GM15510 (cell line): ENCODE data around the gene INSRR.

Source experiments
- POLR2A ChIP-seq: IDR thresholded peaks from 3 replicates; pipeline ENCODE4 v1.6.1; 2011; ENCODE audit warnings: borderline replicate concordance; ENCODE audit not compliant: insufficient read length; ENCODE audit errors: extremely low read depth

The INSRR gene

GRCh38 chr1:156856282-156856785 lies 2.6 kb downstream of the INSRR start:
- TF ChIP-seq POLR2A = no peak

DNA sequence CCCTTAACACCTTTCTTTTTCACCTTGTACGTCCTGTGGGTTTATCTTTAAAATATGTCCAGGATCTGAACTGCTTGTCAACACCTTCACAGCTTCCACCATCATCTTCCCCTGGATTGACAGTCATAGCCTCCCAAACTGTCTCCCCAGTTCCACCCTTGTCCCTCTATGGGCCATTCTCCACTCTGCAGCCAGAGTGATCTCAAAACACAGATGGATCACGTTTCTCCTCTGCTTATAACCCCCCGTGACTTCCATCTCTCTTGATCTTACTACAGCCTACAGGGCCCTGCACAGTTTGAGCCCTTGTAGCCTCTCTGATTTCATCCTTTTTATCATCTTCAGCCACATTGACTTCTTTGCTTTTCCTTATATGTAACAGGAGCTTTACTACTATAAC lies 4.3 kb downstream of the INSRR start:
- no peak for TF ChIP-seq POLR2A

DNA sequence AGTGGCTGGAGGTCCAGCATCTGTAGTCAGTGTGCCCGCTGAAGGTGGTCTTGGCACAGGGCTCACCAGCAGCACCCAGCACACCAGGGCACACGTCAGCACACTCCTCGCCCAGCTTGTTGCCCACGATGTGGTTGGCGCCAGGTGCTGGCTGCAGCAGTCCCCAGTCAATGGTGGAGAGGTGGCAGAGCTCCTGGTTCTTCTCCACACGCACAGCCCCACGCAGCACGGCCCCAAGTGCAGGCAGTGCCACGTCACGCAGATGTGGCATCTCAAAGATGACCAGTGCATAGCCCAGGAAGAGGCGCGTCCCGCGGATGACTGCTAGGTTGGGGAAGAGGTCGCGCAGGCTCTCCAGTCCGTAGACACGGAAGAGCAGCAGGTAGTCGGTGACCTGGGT lies 5.2 kb downstream of the INSRR start:
- no peak for TF ChIP-seq POLR2A

DNA sequence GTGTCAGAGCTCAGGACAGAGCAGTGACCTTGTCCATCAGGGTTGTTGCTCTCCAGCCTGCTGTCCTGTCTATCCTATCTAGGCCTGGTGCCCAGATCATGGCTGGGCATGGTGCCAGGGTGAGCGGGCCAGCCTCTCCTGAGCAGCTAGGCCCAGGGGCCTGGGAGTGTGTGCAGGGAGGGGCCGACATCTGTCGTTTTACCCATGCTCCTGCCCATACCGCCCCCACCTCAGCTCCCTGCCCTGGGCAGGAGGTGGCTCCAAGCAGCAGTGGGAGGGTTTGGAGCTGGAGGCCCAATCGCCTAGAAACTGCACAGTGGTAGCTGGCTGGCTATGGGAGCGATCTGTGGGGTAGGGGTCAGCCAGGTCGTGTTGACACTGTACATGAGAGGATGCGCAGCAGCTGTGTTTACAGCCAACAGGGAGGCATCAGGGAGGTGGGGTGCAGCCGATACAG lies 6.5 kb downstream of the INSRR start:
- TF ChIP-seq POLR2A = no peak

- TF ChIP-seq POLR2A = no peak
These were observed 7.0 kb downstream of the INSRR start for GRCh38 chr1:156851779-156852417.

DNA sequence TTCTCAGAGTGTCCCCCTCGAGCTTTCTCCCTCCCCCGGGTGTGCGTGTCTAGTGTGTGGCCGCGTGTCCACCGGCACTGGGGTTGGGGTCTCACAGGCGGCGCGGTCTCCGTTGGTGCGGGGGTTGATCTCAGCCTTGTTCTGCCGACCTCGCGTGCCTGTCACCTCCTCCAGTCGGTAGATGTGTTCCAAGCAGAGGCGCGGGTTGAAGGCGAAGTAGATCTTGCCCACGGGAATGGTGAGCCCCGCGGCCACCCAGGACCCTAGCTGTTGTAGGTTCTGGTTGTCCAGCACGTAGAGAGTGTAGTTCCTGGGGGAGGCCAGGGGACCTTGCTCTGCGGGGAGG lies 9.8 kb downstream of the INSRR start:
- no peak for TF ChIP-seq POLR2A

DNA sequence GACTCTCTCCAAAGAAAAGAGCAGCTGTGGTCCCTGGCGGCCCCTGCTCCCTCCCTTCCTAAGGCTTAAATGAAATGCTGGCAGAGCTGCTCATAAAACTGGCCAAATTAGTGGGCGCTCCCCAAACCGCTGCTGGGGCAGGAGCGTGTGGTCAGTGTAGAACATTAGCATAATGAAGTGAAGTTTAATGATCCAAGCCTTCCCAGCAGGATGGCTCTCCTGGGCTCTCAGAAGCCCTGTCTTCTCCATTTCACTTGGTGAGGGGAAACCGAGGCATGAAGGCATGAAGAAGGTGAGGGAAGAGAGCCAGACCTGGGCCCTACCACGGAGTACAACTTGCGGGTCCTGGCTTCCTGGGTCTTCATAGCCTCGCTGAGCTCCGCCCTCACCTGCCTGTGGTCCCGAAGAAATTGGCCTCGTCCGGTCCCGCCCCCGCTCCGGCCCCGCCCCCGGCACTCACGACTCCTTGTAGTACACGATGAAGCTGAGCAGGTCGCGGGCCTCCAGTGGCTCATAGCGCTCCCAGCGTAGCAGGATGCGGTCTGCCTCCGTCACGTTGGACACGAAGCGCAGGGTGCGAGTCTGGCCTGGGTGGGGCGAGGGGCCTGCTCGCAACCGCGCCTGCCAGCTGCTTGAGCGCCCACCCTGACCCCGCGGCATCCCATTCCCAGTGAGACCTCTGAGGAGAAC lies 10.3 kb downstream of the INSRR start:
- no peak for TF ChIP-seq POLR2A

- TF ChIP-seq POLR2A = no peak
These were observed 11.1 kb downstream of the INSRR start for GRCh38 chr1:156847591-156848460.

DNA sequence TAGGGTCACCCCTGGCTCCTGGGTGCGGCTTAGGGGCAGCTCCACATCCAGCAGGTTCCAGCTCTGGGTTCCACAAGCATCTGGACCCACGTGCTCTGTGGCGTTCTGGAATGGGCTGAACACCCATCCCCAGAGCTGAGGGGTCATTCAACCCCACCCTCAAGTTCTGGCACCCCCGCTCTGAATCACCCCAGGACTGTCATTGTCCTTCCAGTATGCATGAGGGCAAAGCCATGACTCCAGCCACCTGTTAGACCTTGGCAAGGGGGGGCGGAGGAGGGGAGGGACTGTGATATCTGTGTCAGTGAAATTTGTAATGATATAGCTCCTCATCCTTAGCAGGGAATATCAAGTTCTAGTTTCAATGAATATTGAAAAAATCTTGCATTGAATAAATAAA lies 12.3 kb downstream of the INSRR start:
- no peak for TF ChIP-seq POLR2A

- TF ChIP-seq POLR2A = no peak
These were observed 12.9 kb downstream of the INSRR start for GRCh38 chr1:156845953-156846545.

GRCh38 chr1:156845055-156845952 lies 13.6 kb downstream of the INSRR start:
- no peak for TF ChIP-seq POLR2A

DNA sequence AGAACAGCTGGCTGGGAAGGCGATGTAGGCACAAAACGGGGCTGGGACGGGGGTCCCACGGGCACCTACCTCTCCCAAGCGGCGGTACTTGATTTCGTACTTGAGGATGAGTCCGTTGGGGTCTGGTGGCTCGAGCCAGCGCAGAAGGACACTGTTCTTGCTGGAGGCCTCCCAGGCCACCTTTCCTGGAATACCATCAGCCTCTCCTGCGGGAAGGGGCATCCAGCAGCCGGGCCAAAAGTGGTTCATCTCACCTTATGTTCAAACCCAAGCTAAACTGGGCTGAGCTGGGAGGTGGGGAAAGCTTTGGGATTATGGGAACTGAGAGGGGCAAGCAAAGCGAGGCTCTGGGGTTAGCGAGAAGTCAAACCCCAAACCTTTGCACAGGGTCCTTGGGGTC lies 14.3 kb downstream of the INSRR start:
- no peak for TF ChIP-seq POLR2A

DNA sequence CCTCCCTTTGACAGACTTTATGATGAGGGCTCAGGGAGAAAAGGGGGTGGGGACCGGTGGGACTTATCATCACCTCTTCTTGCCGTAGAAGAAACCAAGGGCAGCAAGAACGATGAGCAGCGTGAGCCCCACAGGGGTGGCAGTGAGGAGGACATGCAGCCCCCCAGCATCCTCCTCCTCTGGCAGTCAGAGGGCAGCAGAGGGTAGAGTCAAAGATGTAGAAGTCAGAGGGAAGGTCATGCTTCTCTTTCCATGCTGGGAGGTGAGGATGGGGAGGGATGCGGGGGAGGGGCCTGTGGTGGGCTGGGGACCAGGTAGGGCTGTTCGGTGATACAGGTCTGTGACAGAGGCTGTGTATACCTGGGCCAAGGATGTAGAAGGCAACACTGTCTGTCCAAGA lies 14.8 kb downstream of the INSRR start:
- no peak for TF ChIP-seq POLR2A
